HAP-1 (cell line): ENCODE data around the gene WDR81.
"Not testable (repeated sequence)": the region's sequence is repeated elsewhere in the genome, so short reads cannot be mapped to it uniquely, and the experiment has no call there.

Experiments
- DNase-seq, 2 experiments: peaks; one replicate each; pipeline ENCODE4 v3.0.0-alpha.2; 2016 to 2020; ENCODE audit warnings: low spot score in 2 of 2
- H3K27me3 ChIP-seq: fragments of 250-450 bp; sonication (Bioruptor Pico); 2 replicates; pipeline ENCODE4 v1.5.1; 2020; ENCODE audit warnings: low read depth, mild to moderate bottlenecking, moderate library complexity
- H3K36me3 ChIP-seq: fragments of 250-450 bp; sonication (Bioruptor Pico); replicated peaks from 2 replicates; pipeline ENCODE4 v1.5.1; 2020; ENCODE audit warnings: mild to moderate bottlenecking
- H3K4me1 ChIP-seq: fragments of 250-450 bp; sonication (Bioruptor Pico); 2 replicates; pipeline ENCODE4 v1.5.1; 2020; ENCODE audit warnings: mild to moderate bottlenecking
- H3K4me3 ChIP-seq: fragments of 250-450 bp; sonication (Bioruptor Pico); 2 replicates; pipeline ENCODE4 v1.5.1; 2020; ENCODE audit warnings: mild to moderate bottlenecking, moderate library complexity
- H3K9me3 ChIP-seq: fragments of 250-450 bp; sonication (Bioruptor Pico); 2 replicates; pipeline ENCODE4 v1.5.1; 2020; ENCODE audit warnings: mild to moderate bottlenecking, moderate library complexity
- in situ Hi-C: fragments of 300-500 bp; cut with MboI; formaldehyde crosslinking; loops from 3 replicates; pipeline ENCODE4 v1.14.3; 2020; ENCODE audit warnings: low sequenced_read_pairs, inconsistent platforms, mixed read lengths

The WDR81 gene

DNA sequence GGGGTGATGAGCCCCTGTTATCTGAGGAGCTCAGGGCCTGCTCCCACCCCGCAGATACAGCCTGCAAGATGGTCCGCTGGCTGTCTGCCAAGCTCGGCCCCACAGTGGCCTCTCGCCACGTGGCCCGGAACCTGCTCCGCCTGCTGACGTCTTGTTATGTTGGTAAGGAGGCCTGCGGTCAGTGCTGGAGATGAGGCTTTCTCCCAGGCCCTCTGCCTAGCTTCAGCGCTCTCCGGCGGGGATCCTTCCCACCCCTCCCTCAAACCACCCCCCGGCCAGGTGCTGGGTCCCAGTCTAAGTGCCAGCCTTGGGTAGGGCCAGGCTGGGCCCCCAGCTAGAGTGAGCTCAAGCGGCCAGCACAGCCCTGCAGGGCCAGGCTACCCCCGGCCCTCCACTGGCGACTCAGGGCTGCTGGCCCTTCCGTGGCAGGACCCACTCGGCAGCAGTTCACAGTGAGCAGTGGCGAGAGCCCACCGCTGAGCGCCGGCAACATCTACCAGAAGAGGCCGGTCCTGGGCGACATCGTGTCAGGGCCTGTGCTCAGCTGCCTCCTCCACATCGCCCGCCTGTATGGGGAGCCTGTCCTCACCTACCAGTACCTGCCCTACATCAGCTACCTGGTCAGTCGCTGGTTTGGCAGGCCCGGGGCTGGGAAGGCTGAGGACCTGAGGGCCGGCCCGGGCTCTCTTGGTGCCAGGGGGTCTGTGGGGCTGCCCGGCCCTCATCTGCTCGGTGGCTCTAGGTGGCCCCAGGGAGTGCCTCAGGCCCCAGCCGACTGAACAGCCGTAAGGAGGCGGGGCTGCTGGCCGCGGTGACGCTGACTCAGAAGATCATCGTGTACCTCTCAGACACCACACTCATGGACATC, 6.1 kb downstream of the WDR81 start:
- Histone ChIP-seq H3K4me3 (no peak overlapping the region), H3K4me1 (no peaks in the 10 kb centered on the region), H3K9me3 (no peaks in the 10 kb centered on the region), H3K27me3 (no peaks in the 10 kb centered on the region), H3K36me3 (peaks cover 8% of the 10 kb centered on the region)
- in situ Hi-C loops, result no loop called here
- DNase-seq, result no peak

DNA sequence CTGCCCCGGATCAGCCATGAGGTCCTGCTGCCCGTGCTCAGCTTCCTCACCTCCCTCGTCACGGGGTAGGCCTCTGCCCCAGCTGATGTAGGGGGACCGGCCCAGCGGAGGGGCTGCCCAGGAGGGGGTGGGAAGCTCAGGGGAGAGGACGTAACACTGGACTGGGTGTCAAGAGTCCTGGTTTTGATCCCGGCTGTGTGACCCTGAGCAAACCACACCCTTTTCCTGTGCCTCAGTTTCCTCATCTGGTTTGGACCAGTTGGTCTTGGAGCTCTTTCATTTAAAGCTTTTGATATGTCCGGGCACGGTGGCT, 6.6 kb downstream of the WDR81 start:
- peaks cover 5% of the 10 kb centered on the region for H3K36me3 ChIP-seq
- in situ Hi-C loops, result no loop called here

DNA sequence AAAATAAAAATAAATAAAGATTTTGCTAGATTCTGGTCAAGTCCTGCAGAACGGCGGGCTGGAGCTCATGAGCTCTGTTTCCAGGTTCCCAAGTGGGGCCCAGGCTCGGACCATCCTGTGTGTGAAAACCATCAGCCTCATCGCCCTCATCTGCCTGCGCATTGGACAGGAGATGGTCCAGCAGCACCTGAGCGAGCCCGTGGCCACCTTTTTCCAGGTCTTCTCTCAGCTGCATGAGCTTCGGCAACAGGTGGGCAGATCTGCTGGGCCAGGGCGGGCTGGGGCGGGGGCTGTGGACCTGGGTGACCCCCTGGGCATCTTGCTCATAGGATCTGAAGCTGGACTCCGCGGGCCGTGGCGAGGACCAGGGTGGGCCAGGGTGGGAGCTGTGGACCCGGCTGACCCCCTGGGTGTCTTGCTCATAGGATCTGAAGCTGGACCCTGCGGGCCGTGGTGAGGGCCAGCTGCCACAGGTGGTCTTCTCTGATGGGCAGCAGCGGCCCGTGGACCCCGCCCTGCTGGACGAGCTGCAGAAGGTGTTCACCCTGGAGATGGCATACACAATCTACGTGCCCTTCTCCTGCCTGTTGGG, 7.8 kb downstream of the WDR81 start:
- in situ Hi-C loops, result no loop called here
- H3K36me3 ChIP-seq, result peaks cover 4% of the 10 kb centered on the region; the same call in 1 of the 2 replicates
- H3K27me3 ChIP-seq, result no peaks in the 10 kb centered on the region
- no peak overlapping the region for H3K4me3 ChIP-seq
- no peaks in the 10 kb centered on the region for H3K4me1 ChIP-seq
- no peaks in the 10 kb centered on the region for H3K9me3 ChIP-seq
- no peak for DNase-seq

More for the DNA sequence above, 6.6 kb downstream of the WDR81 start:
- Histone ChIP-seq H3K9me3 (no peaks in the 10 kb centered on the region), H3K4me1 (no peaks in the 10 kb centered on the region), H3K27me3 (no peaks in the 10 kb centered on the region), H3K4me3 (no peak overlapping the region)
- no peak for DNase-seq

DNA sequence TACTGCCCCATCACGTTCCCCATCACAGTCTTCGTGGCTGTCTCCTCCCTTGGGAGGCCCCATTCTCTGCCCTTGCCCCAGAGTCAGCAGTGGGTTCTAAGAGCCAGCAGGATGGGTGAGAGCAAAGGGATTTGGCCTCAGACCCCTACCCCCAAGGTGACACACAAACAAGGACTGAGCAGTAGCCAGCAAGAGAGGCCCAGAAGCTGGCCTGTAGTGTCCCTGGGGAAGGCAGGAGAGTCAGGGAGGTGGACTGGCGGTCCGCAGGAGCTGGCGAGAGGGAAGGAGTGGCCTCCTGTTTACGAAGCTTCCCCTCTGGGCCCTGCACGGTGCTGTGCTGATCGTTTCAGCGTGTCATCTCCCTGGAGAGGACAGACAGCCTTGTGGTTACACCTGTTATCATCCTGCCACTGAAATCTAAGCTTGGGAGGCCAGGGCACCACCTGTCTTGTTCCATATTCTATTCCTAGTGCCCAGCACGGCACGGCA, 8.4 kb downstream of the WDR81 start:
- no peak for DNase-seq
- Histone ChIP-seq H3K4me3 (no peak overlapping the region), H3K36me3 (peaks cover 4% of the 10 kb centered on the region; the same call in 1 of the 2 replicates), H3K27me3 (no peaks in the 10 kb centered on the region), H3K4me1 (no peaks in the 10 kb centered on the region), H3K9me3 (no peaks in the 10 kb centered on the region)
- in situ Hi-C loops, result no loop called here

DNA sequence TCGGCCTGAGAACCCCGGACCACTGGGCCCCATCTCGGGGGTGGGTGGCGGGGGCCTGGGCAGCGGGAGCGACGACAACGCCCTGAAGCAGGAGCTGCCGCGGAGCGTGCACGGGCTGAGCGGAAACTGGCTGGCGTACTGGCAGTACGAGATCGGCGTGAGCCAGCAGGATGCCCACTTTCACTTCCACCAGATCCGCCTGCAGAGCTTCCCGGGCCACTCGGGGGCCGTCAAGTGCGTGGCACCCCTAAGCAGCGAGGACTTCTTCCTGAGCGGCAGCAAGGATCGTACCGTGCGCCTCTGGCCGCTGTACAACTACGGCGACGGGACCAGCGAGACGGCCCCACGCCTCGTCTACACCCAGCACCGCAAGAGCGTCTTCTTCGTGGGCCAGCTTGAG, 9.3 kb downstream of the WDR81 start:
- H3K9me3 ChIP-seq, result no peaks in the 10 kb centered on the region
- H3K36me3 ChIP-seq, result peaks cover 4% of the 10 kb centered on the region; the same call in 1 of the 2 replicates
- no peaks in the 10 kb centered on the region for H3K27me3 ChIP-seq
- no peak for DNase-seq
- no peak overlapping the region for H3K4me3 ChIP-seq
- in situ Hi-C loops, result no loop called here
- no peaks in the 10 kb centered on the region for H3K4me1 ChIP-seq

DNA sequence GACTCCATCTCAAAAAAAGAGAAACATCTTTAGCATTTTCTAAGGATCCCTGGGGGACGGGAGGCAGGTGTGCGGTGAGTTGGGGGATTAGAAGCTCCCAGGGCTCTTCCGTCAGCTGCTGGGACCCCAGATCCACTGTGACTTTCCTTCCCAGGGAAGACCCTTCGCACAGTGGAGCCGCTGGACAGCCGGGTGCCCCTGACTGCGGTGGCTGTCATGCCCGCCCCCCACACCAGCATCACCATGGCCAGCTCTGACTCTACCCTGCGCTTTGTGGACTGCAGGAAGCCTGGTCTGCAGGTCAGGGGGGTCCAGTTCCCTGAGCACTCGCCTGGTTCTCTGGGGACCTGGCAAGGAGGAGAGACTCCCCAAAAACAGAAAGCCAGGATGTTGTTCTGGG, 10.9 kb downstream of the WDR81 start:
- H3K27me3 ChIP-seq, result no peaks in the 10 kb centered on the region
- in situ Hi-C loops, result no loop called here
- H3K4me3 ChIP-seq, result no peak overlapping the region
- no peak for DNase-seq
- H3K9me3 ChIP-seq, result no peaks in the 10 kb centered on the region
- no peaks in the 10 kb centered on the region for H3K4me1 ChIP-seq
- H3K36me3 ChIP-seq, result peaks cover 4% of the 10 kb centered on the region; the same call in 1 of the 2 replicates

DNA sequence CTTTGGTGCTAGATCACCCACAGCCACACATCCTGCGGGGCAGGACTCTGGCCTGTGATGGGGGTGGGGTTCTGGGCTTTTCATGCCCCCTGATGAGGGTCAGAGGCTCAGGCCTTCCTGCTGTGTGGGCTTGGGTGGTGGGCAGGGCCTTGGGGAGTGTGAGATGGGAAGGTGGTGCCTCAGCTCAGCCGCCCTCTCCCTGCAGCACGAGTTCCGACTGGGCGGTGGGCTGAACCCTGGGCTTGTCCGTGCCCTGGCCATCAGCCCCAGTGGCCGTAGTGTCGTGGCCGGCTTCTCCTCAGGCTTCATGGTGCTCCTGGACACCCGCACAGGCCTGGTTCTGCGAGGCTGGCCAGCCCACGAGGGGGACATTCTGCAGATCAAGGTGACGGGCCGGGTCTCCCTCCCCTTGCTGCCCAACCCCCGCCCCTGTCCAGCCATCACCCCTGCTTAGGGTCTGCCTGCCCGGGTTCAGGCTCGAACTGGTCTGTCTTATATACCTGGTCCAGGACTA, 11.4 kb downstream of the WDR81 start:
- in situ Hi-C loops, result no loop called here
- no peak for DNase-seq
- H3K4me3 ChIP-seq, result no peak overlapping the region
- H3K27me3 ChIP-seq, result no peaks in the 10 kb centered on the region
- no peaks in the 10 kb centered on the region for H3K9me3 ChIP-seq
- H3K36me3 ChIP-seq, result peaks cover 2% of the 10 kb centered on the region; the same call in 1 of the 2 replicates
- no peaks in the 10 kb centered on the region for H3K4me1 ChIP-seq

DNA sequence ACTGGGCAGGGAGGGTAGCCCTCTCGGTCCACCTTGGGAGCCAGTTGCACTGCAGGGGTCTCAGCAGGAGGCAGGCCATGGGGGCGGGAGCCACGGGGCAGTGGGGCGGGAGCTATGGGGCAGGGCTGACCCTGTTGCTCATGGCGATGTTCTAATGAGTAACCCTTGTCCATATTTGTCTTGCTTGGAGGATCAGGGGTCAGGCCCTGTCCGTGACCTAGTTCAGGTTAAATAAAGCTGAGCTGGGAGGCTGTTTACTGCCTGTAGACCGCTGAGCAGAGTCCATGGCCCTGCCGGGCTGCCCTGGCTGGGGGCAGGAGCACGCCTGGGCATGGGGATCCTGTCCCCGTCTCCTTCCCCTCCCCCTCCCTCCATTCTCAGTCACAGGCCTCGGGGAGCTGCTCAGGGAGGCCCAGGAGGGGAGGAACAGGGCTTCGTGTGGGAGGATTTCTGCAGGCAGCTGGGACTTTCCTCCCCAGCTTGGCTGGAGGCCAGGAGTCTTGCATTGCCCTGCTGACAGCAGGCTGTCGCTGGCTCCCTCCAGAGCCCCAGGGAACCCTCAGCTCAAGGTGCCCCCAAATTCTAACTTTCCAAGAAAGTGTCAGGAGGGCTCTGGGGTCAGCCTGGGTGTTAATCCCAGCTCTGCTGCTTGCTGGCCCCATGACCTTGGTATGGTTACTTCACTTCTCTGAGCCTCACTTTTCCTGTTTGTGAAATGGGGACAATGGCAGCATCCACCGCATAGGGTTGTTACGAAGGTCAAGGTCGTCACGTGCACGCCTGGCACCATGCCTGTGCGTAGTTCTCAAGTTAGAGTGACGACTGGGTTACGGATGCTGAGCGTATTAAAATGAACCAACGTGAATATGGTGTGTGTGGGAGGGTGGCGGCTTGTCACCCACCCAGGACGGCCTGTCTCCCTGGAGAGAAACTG, 12.1 kb downstream of the WDR81 start:
- no peak for DNase-seq

DNA sequence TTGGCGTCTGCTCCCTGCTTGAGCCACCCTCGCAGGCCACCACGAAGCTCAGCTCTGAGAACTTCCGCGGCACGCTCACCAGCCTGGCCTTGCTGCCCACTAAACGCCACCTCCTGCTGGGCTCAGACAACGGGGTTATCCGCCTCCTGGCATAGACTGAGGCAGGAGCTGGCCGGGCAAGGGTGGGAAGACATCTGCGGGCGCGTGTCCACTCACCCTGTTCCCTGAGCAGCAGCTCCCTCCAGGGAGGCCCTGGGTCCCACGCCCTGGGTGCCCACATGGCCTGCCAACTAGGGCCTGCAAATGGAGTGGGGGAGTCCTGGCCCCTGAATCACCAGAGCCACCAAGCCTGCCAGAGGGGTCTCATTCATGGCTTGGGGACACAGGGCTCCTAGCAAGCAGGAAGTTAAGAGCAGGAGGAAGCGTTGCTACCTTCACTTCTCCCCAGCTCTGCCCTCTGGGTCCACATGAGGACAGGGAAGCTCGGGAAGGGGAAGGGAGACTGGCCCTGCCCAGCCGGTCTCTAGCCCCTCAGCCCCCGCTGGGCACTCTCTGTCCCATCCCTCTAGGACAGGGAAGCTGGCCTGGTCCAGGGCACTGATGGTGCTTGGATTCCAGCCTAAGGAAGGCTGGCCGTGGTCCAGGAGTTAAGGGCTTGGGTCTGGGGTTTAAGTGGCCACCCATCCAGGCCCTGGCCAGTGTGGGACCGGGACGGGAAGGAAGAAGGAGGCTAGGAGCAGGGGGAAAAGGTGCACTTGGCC, 13.2 kb downstream of the WDR81 start:
- Histone ChIP-seq H3K9me3 (no peaks in the 10 kb centered on the region), H3K36me3 (no peaks in the 10 kb centered on the region), H3K4me1 (no peaks in the 10 kb centered on the region), H3K4me3 (no peak overlapping the region), H3K27me3 (no peaks in the 10 kb centered on the region)
- no peak for DNase-seq
- in situ Hi-C loops, result no loop called here

More for the DNA sequence above, 12.1 kb downstream of the WDR81 start:
- H3K27me3 ChIP-seq, result no peaks in the 10 kb centered on the region
- no peaks in the 10 kb centered on the region for H3K9me3 ChIP-seq
- H3K36me3 ChIP-seq, result no peaks in the 10 kb centered on the region
- H3K4me3 ChIP-seq, result no peak overlapping the region
- no peaks in the 10 kb centered on the region for H3K4me1 ChIP-seq
- in situ Hi-C loops, result no loop called here

DNA sequence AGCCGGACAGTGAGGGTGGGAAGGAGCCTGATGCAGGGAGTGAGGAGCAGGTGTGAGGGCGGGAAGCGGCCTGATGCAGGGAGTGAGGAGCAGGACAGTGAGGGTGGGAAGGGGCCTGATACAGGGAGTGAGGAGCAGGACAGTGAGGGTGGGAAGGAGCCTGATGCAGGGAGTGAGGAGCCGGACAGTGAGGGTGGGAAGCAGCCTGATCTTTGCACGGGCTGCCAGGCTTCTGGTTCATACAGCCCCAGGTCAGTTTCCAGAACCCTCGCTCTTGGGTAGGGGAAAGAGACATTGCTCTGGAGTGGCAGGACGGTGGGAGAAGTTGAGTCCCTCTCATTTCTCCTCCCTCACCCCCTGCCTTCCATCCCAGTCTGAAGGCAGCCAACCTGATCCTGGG, 17.4 kb downstream of the WDR81 start:
- H3K36me3 ChIP-seq, H3K9me3 ChIP-seq, in situ Hi-C loops, DNase-seq, H3K27me3 ChIP-seq, H3K4me3 ChIP-seq, H3K4me1 ChIP-seq: not testable (repeated sequence)

DNA sequence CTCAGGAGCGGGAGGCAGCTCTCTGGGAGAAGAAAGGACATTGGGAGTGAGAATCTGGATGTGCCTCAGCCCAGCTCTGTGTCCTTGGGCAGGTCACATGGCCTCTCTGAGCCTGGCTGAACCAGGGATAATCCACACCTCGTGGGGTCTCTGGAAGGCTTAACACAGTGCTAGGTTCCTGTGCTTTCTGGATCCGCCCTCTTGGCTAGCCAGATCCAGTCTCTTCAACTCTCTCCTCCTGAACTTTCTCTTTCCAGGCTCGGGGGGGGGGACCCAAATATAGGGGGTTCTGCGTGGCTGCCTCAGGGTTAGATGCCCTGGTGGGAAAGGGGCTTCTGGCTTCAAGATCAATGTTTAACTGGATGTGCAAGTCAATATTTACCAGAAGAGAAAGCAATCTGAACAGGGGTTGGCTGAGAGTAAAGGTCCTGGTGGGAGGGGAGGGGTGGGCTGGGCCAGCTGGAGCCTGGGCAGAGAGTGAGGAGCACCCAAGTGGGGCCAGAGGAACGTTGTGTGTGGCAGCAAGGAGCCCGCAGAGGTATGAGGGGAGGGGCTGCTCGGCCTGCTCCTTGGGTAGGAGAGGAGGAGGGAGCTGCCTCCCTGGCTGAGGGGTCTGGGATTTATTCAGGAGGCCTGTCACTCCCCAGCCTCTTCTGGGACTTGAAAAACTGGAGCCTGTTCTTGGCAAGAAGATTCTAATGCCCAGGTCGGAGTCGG, 18.0 kb downstream of the WDR81 start, which contains the start of gene SERPINF2:
Gene SERPINF2, plus strand, starts transcription at position 501 of the 717 bp plus-strand sequence. CDS start 2,125 bp downstream, outside the sequence.
- Histone ChIP-seq H3K9me3 (no peaks in the 10 kb centered on the region), H3K4me3 (no peak within 1 kb of the TSS)

DNA sequence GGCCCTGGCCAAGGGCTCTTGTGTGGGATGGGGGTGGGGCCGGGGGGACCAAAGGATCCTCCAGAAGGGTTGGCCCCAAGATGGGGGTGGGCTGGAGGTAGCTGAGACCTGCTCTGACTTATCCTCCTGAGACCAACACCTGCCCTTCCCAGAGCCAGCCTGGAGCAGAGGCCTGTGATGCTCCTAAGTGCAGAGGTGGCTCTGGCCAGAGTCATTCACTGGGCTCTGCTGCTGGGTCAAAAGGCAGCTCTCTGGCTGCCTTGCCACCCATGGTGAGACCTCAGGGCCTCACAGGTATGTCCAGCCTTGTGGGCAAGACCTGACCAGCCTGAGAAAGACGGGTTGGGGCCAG, 18.6 kb downstream of the WDR81 start:
- H3K9me3 ChIP-seq, result no peaks in the 10 kb centered on the region
- H3K36me3 ChIP-seq, result no peaks in the 10 kb centered on the region
- H3K27me3 ChIP-seq, result no peaks in the 10 kb centered on the region
- H3K4me3 ChIP-seq, result no peak overlapping the region
- DNase-seq, result no peak
- in situ Hi-C loops, result no loop called here
- no peaks in the 10 kb centered on the region for H3K4me1 ChIP-seq

More for the DNA sequence above, 18.0 kb downstream of the WDR81 start, which contains the start of gene SERPINF2:
- H3K27me3 ChIP-seq, result no peaks in the 10 kb centered on the region
- in situ Hi-C loops, result no loop called here
- H3K4me1 ChIP-seq, result no peaks in the 10 kb centered on the region
- no peaks in the 10 kb centered on the region for H3K36me3 ChIP-seq
- DNase-seq, result no peak
